Activated T-helper 2 cell treated with anti-CD3 and anti-CD28 coated beads, Interferon-gamma antibody, Interleukin-2, Interleukin-4, amounts not matched to agents 10 μg/mL and 5 μg/mL and 100 μg/mL, durations not matched to agents 14 hours and 24 hours and 36 hours (primary cell): Measurements from ENCODE around the gene LRRC10B. TPM values are rescaled to one million over a fixed set of nuclear protein-coding genes. Genes with fewer than 3 reads are reported as not detected.
"Not testable (repeated sequence)": the region's sequence is repeated elsewhere in the genome, so short reads cannot be mapped to it uniquely, and the experiment has no call there.

Experiments
- DNase-seq: peaks from one replicate; pipeline ENCODE4 v3.0.0; 2021; ENCODE audit warnings: low spot score
- H3K27ac Mint-ChIP-seq: one replicate; pipeline ENCODE4 v1.8.0; 2021; ENCODE audit warnings: mixed read lengths
- H3K27me3 Mint-ChIP-seq: one replicate; pipeline ENCODE4 v1.8.0; 2021; ENCODE audit warnings: low read depth, mixed read lengths
- H3K36me3 Mint-ChIP-seq: one replicate; pipeline ENCODE4 v1.8.0; 2021; ENCODE audit warnings: low read depth, mixed read lengths
- H3K4me1 Mint-ChIP-seq: one replicate; pipeline ENCODE4 v1.8.0; 2021; ENCODE audit warnings: low read depth, mixed read lengths
- H3K4me3 Mint-ChIP-seq: one replicate; pipeline ENCODE4 v1.8.0; 2021; ENCODE audit warnings: low read depth, mild to moderate bottlenecking, moderate library complexity, mixed read lengths
- H3K9me3 Mint-ChIP-seq: one replicate; pipeline ENCODE4 v1.8.0; 2021; ENCODE audit warnings: mixed read lengths
- intact Hi-C: fragments of 100-400 bp; cut with micrococcal nuclease; formaldehyde crosslinking; loops from one replicate; pipeline ENCODE4 v1.15.1; 2023
- total RNA-seq: library from RNA; stranded (reverse); gene quantifications from 2 replicates; pipeline ENCODE4 v1.2.3, GENCODE V29; 2022

LRRC10B gene
- total RNA-seq, 1 donor from 2014 or later = 0.11 TPM

GRCh38 chr11:61477727-61478148, 30.8 kb upstream of the LRRC10B start:
- Mint-ChIP-seq H3K4me1 (peaks cover 12% of the 10 kb centered on the region), H3K27me3 (no peaks in the 10 kb centered on the region), H3K27ac (no peak overlapping the region), H3K36me3 (peaks cover 4% of the 10 kb centered on the region), H3K4me3 (no peak overlapping the region), H3K9me3 (no peaks in the 10 kb centered on the region)
- intact Hi-C loops = loop anchor here (1.0 kb wide), 1 partner anchor 40 kb away; no protein-coding TSS in a partner anchor
- DNase-seq = peak; percentile 22

DNA sequence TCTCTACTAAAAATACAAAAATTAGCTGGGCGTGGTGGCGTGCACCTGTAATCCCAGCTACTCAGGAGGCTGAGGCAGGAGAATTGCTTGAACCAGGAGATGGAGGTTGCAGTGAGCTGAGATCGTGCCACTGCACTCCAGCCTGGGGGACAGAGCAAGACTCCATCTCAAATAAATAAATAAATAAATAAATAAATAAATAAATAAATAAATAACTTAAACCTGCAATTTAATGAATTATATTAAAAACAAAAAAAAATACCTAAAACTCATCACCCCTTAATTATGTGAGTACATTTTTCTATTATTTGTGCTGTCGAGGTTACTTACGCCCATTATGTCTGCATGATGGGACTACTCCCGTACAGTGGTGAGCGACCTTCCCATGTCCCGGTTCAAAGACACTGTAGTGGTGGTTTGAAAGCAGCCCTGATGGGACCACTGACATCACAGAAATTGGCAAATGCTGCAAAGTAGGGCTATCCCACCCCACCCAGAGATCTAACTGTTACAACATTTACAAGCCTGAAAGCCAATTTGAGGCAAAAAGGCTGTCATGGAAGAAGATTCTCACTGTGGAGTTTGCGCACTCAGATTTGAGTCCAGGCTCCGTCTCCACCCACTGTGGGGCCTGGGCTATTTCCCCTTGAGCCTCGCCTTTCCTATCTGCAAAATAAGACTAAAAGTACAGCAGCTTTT, 29.0 kb upstream of the LRRC10B start:
- H3K27me3 Mint-ChIP-seq, DNase-seq, H3K9me3 Mint-ChIP-seq, H3K27ac Mint-ChIP-seq, intact Hi-C loops, H3K4me3 Mint-ChIP-seq, H3K4me1 Mint-ChIP-seq, H3K36me3 Mint-ChIP-seq: not testable (repeated sequence)

GRCh38 chr11:61480261-61480993, 28.1 kb upstream of the LRRC10B start:
- Mint-ChIP-seq H3K27me3 (no peaks in the 10 kb centered on the region), H3K27ac (no peak overlapping the region), H3K9me3 (no peaks in the 10 kb centered on the region), H3K4me3 (no peak overlapping the region), H3K4me1 (peaks cover 3% of the 10 kb centered on the region), H3K36me3 (no peaks in the 10 kb centered on the region)
- DNase-seq = no peak
- intact Hi-C loops = no loop called here

DNA sequence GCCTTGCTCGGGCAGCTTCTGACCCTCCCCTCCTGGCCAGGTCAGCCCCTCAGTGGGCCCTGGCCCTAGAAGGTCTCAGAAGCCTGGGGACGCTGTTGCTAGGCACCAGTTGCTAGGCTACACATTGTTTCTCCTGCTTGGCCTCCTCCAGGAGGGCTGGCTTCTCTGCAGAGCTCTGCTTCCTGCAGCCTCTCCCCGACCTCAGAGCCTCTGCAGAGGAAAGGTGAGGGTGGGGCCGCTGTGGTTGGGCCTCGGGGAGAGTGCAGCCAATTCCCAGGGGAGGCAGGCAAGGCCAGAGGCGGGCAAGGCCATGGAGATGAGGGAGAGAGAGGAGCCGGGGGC, 27.6 kb upstream of the LRRC10B start:
- Mint-ChIP-seq H3K27me3 (no peaks in the 10 kb centered on the region), H3K36me3 (no peaks in the 10 kb centered on the region), H3K4me1 (peaks cover 3% of the 10 kb centered on the region), H3K9me3 (no peaks in the 10 kb centered on the region), H3K4me3 (no peak overlapping the region), H3K27ac (no peak overlapping the region)
- intact Hi-C loops = no loop called here
- no peak for DNase-seq

GRCh38 chr11:61481806-61482205, 26.7 kb upstream of the LRRC10B start:
- Mint-ChIP-seq H3K4me3 (no peak overlapping the region), H3K36me3 (no peaks in the 10 kb centered on the region), H3K27me3 (no peaks in the 10 kb centered on the region), H3K4me1 (peaks cover 3% of the 10 kb centered on the region), H3K27ac (no peak overlapping the region), H3K9me3 (no peaks in the 10 kb centered on the region)
- DNase-seq = no peak
- intact Hi-C loops = no loop called here

GRCh38 chr11:61482513-61482912, 26.0 kb upstream of the LRRC10B start:
- intact Hi-C loops = no loop called here
- Mint-ChIP-seq H3K27ac (no peak overlapping the region), H3K36me3 (no peaks in the 10 kb centered on the region), H3K9me3 (no peaks in the 10 kb centered on the region), H3K4me1 (peaks cover 3% of the 10 kb centered on the region), H3K4me3 (no peak overlapping the region), H3K27me3 (no peaks in the 10 kb centered on the region)
- no peak for DNase-seq

DNA sequence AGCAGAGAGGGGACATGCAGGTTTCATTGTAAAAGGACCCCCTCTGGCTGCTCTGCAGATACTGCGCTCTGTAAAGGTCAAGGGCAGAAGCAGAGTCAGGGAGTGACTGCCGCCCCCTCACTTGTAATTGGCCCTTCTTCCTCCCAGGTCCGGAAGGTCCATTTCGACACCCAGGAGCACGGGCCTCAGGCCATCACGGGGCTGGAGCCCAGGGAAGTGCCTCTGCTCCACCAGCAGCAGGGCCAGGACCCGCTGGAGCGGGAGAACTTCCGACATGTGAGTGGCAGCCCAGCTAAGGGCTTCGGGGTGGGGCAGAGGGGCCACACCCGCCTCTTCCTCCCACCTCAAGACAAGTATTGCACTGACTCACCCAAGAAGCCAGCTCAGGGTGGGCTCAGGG, 24.0 kb upstream of the LRRC10B start:
- no peaks in the 10 kb centered on the region for H3K9me3 Mint-ChIP-seq
- H3K4me1 Mint-ChIP-seq = no peaks in the 10 kb centered on the region
- H3K4me3 Mint-ChIP-seq = no peak overlapping the region
- intact Hi-C loops = no loop called here
- H3K27ac Mint-ChIP-seq = no peak overlapping the region
- no peak for DNase-seq
- no peaks in the 10 kb centered on the region for H3K27me3 Mint-ChIP-seq
- no peaks in the 10 kb centered on the region for H3K36me3 Mint-ChIP-seq

DNA sequence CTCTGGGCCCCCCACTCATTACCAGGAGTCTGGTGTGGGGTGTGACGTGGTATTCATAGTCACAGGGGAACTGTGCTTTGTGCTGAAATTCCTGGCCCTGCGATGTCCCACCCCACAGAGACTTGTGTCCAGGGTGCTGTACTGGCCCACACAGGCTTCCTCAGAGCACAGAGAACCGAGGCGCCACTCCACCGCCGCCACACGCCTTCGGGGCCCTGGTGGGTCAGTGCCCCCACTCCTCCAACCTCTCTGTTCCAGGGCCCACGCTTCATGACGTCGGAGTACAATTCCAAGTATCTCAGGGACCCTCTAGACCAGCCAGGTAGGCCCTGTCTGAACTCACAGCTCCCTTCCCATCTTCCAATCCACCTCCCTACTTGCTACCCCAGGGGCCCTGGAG, 23.5 kb upstream of the LRRC10B start:
- Mint-ChIP-seq H3K27me3 (no peaks in the 10 kb centered on the region), H3K36me3 (no peaks in the 10 kb centered on the region), H3K9me3 (no peaks in the 10 kb centered on the region), H3K27ac (no peak overlapping the region), H3K4me1 (no peaks in the 10 kb centered on the region), H3K4me3 (no peak overlapping the region)
- no peak for DNase-seq
- intact Hi-C loops = no loop called here

DNA sequence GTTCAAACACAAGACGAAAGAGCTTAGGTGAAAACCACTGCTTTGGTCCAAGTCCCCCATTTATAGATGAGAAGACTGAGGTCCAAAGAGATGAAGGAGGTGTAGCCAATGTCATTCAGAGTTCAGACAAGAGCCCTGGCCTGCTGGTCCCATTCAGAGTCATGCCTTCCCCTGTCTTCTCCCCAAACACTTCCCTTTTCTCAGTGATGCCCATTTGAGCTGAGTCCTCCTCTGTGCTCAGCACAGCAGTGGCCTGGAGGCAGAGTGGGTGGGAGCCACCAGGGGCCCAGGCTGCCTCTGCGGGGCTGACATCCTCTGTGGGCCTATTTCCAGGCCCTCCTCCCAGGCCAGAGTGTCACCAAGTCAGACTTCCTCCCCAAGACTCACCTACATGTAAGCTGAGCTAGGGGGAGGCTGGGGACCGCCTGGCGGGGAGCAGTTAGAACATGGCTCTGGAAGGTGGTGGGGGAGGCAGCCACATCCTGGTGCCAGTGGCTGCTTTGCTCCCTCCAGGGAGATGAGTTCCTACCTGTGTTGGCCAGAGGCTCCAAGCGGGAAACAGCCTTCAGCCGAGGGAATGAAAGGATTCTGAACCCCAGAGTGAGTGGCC, 22.4 kb upstream of the LRRC10B start:
- no peak for DNase-seq
- Mint-ChIP-seq H3K36me3 (no peaks in the 10 kb centered on the region), H3K4me1 (no peaks in the 10 kb centered on the region), H3K27me3 (no peaks in the 10 kb centered on the region), H3K9me3 (no peaks in the 10 kb centered on the region), H3K4me3 (no peak overlapping the region), H3K27ac (no peak overlapping the region)
- intact Hi-C loops = no loop called here

DNA sequence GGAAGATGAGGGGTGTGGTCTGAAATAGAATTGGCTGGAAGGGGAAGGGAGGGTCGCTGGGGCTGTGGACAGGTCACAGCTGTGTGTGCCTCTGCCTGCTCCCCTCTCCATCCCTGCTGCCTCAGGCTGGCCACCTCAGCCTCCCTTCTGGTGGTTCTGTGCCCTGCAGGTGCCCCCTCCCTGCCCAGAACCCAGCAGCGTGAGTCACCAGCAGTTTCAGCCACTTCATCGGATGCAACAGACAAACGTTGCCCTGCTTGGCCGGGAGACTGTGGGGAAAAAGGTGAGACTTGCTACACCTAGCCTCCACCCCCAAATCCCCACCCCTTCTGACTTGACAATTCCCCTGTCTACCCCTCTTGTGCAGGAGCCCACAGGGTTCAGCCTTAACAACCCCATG, 21.8 kb upstream of the LRRC10B start:
- no peaks in the 10 kb centered on the region for H3K4me1 Mint-ChIP-seq
- no peaks in the 10 kb centered on the region for H3K27me3 Mint-ChIP-seq
- H3K27ac Mint-ChIP-seq = no peak overlapping the region
- DNase-seq = no peak
- no peak overlapping the region for H3K4me3 Mint-ChIP-seq
- H3K9me3 Mint-ChIP-seq = no peaks in the 10 kb centered on the region
- no peaks in the 10 kb centered on the region for H3K36me3 Mint-ChIP-seq
- intact Hi-C loops = no loop called here

DNA sequence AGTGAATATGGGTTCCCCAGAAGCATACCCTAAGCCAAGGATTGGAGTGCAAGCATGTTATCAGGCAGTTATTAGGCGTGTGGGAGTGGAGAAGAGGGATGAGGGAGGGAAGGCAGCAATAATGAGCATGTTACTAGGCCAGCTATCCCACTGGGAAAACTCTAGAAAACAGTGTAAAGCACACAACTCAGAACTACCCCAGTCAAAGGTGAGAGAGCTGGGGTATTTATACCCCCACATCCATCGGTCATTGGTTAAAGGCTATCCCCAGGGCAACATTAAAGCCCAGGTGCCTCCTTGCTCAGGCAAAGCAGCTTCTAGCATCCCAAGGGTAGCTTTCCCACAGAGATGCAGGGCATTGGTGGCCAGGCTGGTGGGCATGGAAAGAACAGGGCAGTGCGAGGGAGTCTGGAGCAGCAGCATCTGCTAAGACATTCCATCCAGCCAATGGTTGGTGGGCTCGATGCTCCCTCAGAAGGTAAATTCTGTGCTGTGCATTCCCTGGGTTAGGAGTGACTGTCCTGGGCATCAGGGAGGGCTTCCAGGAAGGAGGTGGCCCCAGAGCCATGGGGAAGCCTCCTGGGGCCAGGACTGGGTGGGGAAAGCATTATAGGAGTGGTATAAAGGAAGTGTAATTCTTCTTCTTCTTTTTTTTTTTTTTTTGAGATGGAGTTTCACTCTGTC, 21.1 kb upstream of the LRRC10B start:
- Mint-ChIP-seq H3K4me1 (no peaks in the 10 kb centered on the region), H3K27me3 (no peaks in the 10 kb centered on the region), H3K27ac (no peak overlapping the region), H3K9me3 (no peaks in the 10 kb centered on the region), H3K4me3 (no peak overlapping the region), H3K36me3 (no peaks in the 10 kb centered on the region)
- intact Hi-C loops = no loop called here
- DNase-seq = no peak

DNA sequence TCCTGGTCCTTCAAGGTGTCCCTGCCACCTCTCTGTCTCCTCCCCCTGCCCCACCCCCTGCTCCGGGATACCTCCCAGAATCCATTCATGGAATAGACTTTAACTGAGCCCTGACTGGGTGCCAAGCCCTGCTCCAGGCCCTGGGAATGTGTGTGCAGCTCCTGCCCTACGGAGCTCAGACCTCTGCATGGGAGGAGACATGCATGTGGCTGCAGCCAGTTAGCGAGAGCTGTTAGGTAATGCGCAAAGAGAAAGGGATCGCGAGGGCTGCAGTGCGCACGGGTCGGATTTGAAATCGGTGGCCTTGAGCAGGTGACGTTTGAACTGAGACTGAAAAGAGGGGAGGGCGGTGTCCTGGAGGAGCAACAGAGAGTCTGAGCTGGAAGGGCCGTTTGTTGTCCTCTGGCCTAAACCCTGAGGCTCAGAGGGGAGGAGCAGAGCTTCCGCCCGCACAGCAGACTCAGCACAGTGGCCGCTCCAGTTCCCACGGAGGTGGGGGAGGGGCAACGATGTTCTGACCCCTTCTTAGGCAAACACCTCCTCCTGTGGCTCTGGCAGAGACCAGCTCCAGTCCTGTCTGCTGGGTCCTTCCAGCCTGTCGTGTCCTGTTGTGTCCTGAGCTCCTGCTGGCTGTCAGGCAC, 19.8 kb upstream of the LRRC10B start:
- no peaks in the 10 kb centered on the region for H3K9me3 Mint-ChIP-seq
- H3K36me3 Mint-ChIP-seq = no peaks in the 10 kb centered on the region
- no peaks in the 10 kb centered on the region for H3K4me1 Mint-ChIP-seq
- H3K27ac Mint-ChIP-seq = no peak overlapping the region
- intact Hi-C loops = no loop called here
- no peaks in the 10 kb centered on the region for H3K27me3 Mint-ChIP-seq
- DNase-seq = no peak
- no peak overlapping the region for H3K4me3 Mint-ChIP-seq
